Measurements from ENCODE around the gene PRG3. TPM values are rescaled to one million over a fixed set of nuclear protein-coding genes. Genes with fewer than 3 reads are reported as not detected.

The PRG3 gene
- total RNA-seq, 1 experiment from 2014 or later: not detected

DNA sequence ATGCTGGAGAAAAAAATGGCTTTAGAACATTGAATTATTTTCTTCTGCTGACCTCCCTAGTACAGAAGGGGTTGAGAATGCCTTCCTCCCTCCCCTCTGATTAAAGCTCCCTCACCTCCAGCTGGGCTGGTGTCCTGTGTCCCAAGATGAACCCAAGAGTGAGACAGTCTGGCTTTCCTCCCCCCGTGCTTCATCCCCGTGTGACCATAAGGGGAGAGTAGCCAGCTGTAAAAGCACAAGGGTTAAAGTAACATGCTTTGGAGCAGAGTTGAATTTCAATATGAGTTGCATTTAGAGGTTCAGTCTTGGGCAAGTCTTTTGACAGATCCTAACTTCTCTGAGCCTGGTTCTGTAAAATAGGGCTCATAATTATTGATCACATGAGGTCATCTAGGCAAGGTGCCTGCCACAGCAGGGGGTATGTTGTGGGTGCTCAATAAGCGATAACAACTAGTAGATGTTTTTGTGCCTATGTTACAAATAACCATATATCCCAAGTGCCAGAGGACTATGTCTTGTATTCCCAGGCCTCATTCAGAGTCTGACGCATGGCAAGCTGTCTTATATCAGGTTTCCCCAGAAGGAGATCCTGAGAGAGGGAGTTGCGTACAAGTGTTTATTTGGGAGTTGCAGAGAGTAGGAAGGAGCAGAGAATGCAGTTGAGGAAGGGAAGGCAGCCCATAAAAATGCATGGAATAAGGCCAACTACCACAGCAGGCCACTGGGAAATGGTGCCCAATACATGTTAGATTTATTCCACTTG, 5.4 kb upstream of the PRG3 start:
- ChIA-PET CTCF (interaction anchor here (1.3 kb wide), 1 partner anchor 107 kb away, joined by 3 read pairs; no protein-coding TSS in a partner anchor), POLR2A (no interaction called here)
- Mint-ChIP-seq H3K4me1 (no peaks in the 10 kb centered on the region), H3K4me3 (no peak overlapping the region), H3K9me3 (no peaks in the 10 kb centered on the region), H3K27ac (no peak overlapping the region), H3K27me3 (ENCODE audit: low read depth) (peaks cover 30% of the 10 kb centered on the region), H3K36me3 (no peaks in the 10 kb centered on the region)
- DNase-seq (ENCODE audit: low spot score) (no peak), ATAC-seq (no peak)
- TF ChIP-seq FOXP4 (CRISPR knock-in tag; IDR thresholded peaks at IDR 0.05) (no peak), ATF1 (CRISPR knock-in tag; IDR thresholded peaks at IDR 0.05) (no peak), ZNF423 (CRISPR knock-in tag; IDR thresholded peaks at IDR 0.05) (no peak), RELA (CRISPR knock-in tag; IDR thresholded peaks at IDR 0.05; ENCODE audit: borderline replicate concordance) (no peak), TCF7 (CRISPR knock-in tag; IDR thresholded peaks at IDR 0.05; ENCODE audit: low read depth) (no peak), RORB (CRISPR knock-in tag; IDR thresholded peaks at IDR 0.05) (no peak), TP53 (CRISPR knock-in tag; IDR thresholded peaks at IDR 0.05) (no peak), MLX (CRISPR knock-in tag; IDR thresholded peaks at IDR 0.05) (no peak)
- TF ChIP-seq, protein P1, sequence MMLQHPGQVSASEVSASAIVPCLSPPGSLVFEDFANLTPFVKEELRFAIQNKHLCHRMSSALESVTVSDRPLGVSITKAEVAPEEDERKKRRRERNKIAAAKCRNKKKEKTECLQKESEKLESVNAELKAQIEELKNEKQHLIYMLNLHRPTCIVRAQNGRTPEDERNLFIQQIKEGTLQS (CRISPR knock-in tag; conservative IDR thresholded peaks at IDR 0.05): no peak
- TF ChIP-seq, protein P2, sequence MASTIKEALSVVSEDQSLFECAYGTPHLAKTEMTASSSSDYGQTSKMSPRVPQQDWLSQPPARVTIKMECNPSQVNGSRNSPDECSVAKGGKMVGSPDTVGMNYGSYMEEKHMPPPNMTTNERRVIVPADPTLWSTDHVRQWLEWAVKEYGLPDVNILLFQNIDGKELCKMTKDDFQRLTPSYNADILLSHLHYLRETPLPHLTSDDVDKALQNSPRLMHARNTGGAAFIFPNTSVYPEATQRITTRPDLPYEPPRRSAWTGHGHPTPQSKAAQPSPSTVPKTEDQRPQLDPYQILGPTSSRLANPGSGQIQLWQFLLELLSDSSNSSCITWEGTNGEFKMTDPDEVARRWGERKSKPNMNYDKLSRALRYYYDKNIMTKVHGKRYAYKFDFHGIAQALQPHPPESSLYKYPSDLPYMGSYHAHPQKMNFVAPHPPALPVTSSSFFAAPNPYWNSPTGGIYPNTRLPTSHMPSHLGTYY (CRISPR knock-in tag; IDR thresholded peaks at IDR 0.05): no peak
- TF ChIP-seq, protein P3, sequence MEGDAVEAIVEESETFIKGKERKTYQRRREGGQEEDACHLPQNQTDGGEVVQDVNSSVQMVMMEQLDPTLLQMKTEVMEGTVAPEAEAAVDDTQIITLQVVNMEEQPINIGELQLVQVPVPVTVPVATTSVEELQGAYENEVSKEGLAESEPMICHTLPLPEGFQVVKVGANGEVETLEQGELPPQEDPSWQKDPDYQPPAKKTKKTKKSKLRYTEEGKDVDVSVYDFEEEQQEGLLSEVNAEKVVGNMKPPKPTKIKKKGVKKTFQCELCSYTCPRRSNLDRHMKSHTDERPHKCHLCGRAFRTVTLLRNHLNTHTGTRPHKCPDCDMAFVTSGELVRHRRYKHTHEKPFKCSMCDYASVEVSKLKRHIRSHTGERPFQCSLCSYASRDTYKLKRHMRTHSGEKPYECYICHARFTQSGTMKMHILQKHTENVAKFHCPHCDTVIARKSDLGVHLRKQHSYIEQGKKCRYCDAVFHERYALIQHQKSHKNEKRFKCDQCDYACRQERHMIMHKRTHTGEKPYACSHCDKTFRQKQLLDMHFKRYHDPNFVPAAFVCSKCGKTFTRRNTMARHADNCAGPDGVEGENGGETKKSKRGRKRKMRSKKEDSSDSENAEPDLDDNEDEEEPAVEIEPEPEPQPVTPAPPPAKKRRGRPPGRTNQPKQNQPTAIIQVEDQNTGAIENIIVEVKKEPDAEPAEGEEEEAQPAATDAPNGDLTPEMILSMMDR (IDR thresholded peaks at IDR 0.05): no peak

- Mint-ChIP-seq H3K4me3 (no peak overlapping the region), H3K36me3 (no peaks in the 10 kb centered on the region), H3K9me3 (no peaks in the 10 kb centered on the region), H3K4me1 (peaks cover 2% of the 10 kb centered on the region; the same call in 1 of the 2 replicates), H3K27me3 (ENCODE audit: low read depth) (peaks cover 36% of the 10 kb centered on the region), H3K27ac (no peak overlapping the region)
- ChIA-PET POLR2A (interaction anchor here (0.7 kb wide), 1 partner anchor 1530 kb away, joined by 3 read pairs; no protein-coding TSS in a partner anchor), CTCF (interaction anchor here (0.6 to 2.6 kb wide), 13 partner anchors 15 to 265 kb away, joined by 3 to 22 read pairs (median 3); partner anchors contain the start of gene RTN4RL2)
- ATAC-seq: peak; percentile 87
- DNase-seq (ENCODE audit: low spot score): peak; percentile 82
- TF ChIP-seq IRF2 (CRISPR knock-in tag; IDR thresholded peaks at IDR 0.05; ENCODE audit: borderline replicate concordance, low read depth) (no peak), ZNF263 (CRISPR knock-in tag; IDR thresholded peaks at IDR 0.05; ENCODE audit: low read depth) (no peak), NFYB (CRISPR knock-in tag; conservative IDR thresholded peaks at IDR 0.05; ENCODE audit: low read depth) (no peak), ZNF416 (CRISPR knock-in tag; IDR thresholded peaks at IDR 0.05) (no peak), PREB (CRISPR knock-in tag; IDR thresholded peaks at IDR 0.05; ENCODE audit: borderline replicate concordance) (peak; percentile 75; the same call in 1 of the 2 replicates), GRHL2 (CRISPR knock-in tag; IDR thresholded peaks at IDR 0.05; ENCODE audit: insufficient replicate concordance, severe bottlenecking) (no peak), ZNF219 (CRISPR knock-in tag; IDR thresholded peaks at IDR 0.05; ENCODE audit: borderline replicate concordance) (0 out of 2 replicates have a peak, but pooled peaks have one; percentile 39), SP1 (CRISPR knock-in tag; conservative IDR thresholded peaks at IDR 0.05) (no peak), KAT7 (CRISPR knock-in tag; IDR thresholded peaks at IDR 0.05; ENCODE audit: borderline replicate concordance) (no peak)
- TF ChIP-seq, protein P3 (IDR thresholded peaks at IDR 0.05): no peak
- TF ChIP-seq, protein P4, sequence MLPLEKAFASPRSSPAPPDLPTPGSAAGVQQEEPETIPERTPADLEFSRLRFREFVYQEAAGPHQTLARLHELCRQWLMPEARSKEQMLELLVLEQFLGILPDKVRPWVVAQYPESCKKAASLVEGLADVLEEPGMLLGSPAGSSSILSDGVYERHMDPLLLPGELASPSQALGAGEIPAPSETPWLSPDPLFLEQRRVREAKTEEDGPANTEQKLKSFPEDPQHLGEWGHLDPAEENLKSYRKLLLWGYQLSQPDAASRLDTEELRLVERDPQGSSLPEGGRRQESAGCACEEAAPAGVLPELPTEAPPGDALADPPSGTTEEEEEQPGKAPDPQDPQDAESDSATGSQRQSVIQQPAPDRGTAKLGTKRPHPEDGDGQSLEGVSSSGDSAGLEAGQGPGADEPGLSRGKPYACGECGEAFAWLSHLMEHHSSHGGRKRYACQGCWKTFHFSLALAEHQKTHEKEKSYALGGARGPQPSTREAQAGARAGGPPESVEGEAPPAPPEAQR (CRISPR knock-in tag; IDR thresholded peaks at IDR 0.05): no peak
These were observed 1.2 kb downstream of the PRG3 start for GRCh38 chr11:57379732-57380131.

Data from WTC11 (cell line).